Stimulated activated effector memory CD8-positive, alpha-beta T cell treated with anti-CD3 and anti-CD28 coated beads, Interleukin-12 subunit alpha, Interleukin-12 subunit beta, amount 100 ng/mL, for 72 hours (primary cell): ENCODE data around the gene JMJD7.

ENCODE experiments used
- ATAC-seq: fragments of 150-1000 bp; cut with Tn5 transposase; 2 replicates; pipeline ENCODE4 v1.10.0; 2021
- DNase-seq, 2 donors: peaks; one replicate each; pipeline ENCODE4 v3.0.0; 2021 to 2022; ENCODE audit warnings: low spot score in 2 of 2
- H3K27ac Mint-ChIP-seq: one replicate; pipeline ENCODE4 v1.8.0; 2022; ENCODE audit warnings: mild to moderate bottlenecking, mixed read lengths
- H3K36me3 Mint-ChIP-seq: one replicate; pipeline ENCODE4 v1.8.0; 2022; ENCODE audit warnings: mild to moderate bottlenecking, mixed read lengths
- H3K4me1 Mint-ChIP-seq: one replicate; pipeline ENCODE4 v1.8.0; 2022; ENCODE audit warnings: mixed read lengths
- H3K4me3 Mint-ChIP-seq: one replicate; pipeline ENCODE4 v1.8.0; 2022; ENCODE audit warnings: mild to moderate bottlenecking, mixed read lengths
- H3K9me3 Mint-ChIP-seq: one replicate; pipeline ENCODE4 v1.8.0; 2022; ENCODE audit warnings: mixed read lengths

The JMJD7 gene

GRCh38 chr15:41855261-41855961 is 27.5 kb downstream of the JMJD7 start:
- Mint-ChIP-seq H3K27ac (no peak overlapping the region), H3K4me1 (peaks cover 5% of the 10 kb centered on the region), H3K4me3 (no peak overlapping the region), H3K9me3 (no peaks in the 10 kb centered on the region), H3K36me3 (no peaks in the 10 kb centered on the region)
- ATAC-seq: no peak
- no peak for DNase-seq

- no peak for DNase-seq
- Mint-ChIP-seq H3K36me3 (no peaks in the 10 kb centered on the region), H3K9me3 (no peaks in the 10 kb centered on the region), H3K4me1 (peaks cover under 1% of the 10 kb centered on the region), H3K4me3 (no peak overlapping the region), H3K27ac (no peak overlapping the region)
- ATAC-seq: no peak
Measured at GRCh38 chr15:41856262-41856661, 28.4 kb downstream of the JMJD7 start.

GRCh38 chr15:41856716-41857115 is 28.8 kb downstream of the JMJD7 start:
- no peaks in the 10 kb centered on the region for H3K4me1 Mint-ChIP-seq

GRCh38 chr15:41857316-41857715 is 29.4 kb downstream of the JMJD7 start:
- Mint-ChIP-seq H3K27ac (no peak overlapping the region), H3K36me3 (no peaks in the 10 kb centered on the region), H3K9me3 (no peaks in the 10 kb centered on the region), H3K4me1 (no peaks in the 10 kb centered on the region), H3K4me3 (no peak overlapping the region)
- ATAC-seq (no peak), DNase-seq (no peak)

More at GRCh38 chr15:41856716-41857115, 28.8 kb downstream of the JMJD7 start:
- no peak overlapping the region for H3K27ac Mint-ChIP-seq
- no peaks in the 10 kb centered on the region for H3K36me3 Mint-ChIP-seq
- ATAC-seq: no peak
- DNase-seq: no peak
- no peaks in the 10 kb centered on the region for H3K9me3 Mint-ChIP-seq
- no peak overlapping the region for H3K4me3 Mint-ChIP-seq

- Mint-ChIP-seq H3K4me3 (no peak overlapping the region), H3K27ac (no peak overlapping the region), H3K9me3 (no peaks in the 10 kb centered on the region), H3K4me1 (peaks cover 5% of the 10 kb centered on the region), H3K36me3 (no peaks in the 10 kb centered on the region)
- DNase-seq: no peak
- no peak for ATAC-seq
Measured at GRCh38 chr15:41858756-41859155, 30.9 kb downstream of the JMJD7 start.

- Mint-ChIP-seq H3K4me1 (peaks cover 14% of the 10 kb centered on the region), H3K9me3 (no peaks in the 10 kb centered on the region)
Measured at GRCh38 chr15:41860049-41860828, 32.3 kb downstream of the JMJD7 start.

GRCh38 chr15:41861736-41862356 is 34.0 kb downstream of the JMJD7 start:
- ATAC-seq: no peak
- Mint-ChIP-seq H3K27ac (peak overlapping the region; percentile 12), H3K36me3 (no peaks in the 10 kb centered on the region), H3K4me1 (peaks cover 14% of the 10 kb centered on the region), H3K4me3 (no peak overlapping the region), H3K9me3 (no peaks in the 10 kb centered on the region)
- no peak for DNase-seq

More at GRCh38 chr15:41860049-41860828, 32.3 kb downstream of the JMJD7 start:
- H3K36me3 Mint-ChIP-seq: no peaks in the 10 kb centered on the region
- no peak overlapping the region for H3K27ac Mint-ChIP-seq
- DNase-seq: no peak
- no peak for ATAC-seq
- H3K4me3 Mint-ChIP-seq: no peak overlapping the region

GRCh38 chr15:41862515-41863116 is 34.7 kb downstream of the JMJD7 start:
- H3K9me3 Mint-ChIP-seq: no peaks in the 10 kb centered on the region
- DNase-seq (no peak), ATAC-seq (no peak)
- H3K36me3 Mint-ChIP-seq: no peaks in the 10 kb centered on the region
- peaks cover 14% of the 10 kb centered on the region for H3K4me1 Mint-ChIP-seq
- no peak overlapping the region for H3K4me3 Mint-ChIP-seq
- H3K27ac Mint-ChIP-seq: peak overlapping the region; percentile 84

- no peak for DNase-seq
- no peaks in the 10 kb centered on the region for H3K36me3 Mint-ChIP-seq
- H3K4me1 Mint-ChIP-seq: peaks cover 17% of the 10 kb centered on the region
- H3K4me3 Mint-ChIP-seq: no peak overlapping the region
- no peak for ATAC-seq
- no peak overlapping the region for H3K27ac Mint-ChIP-seq
- no peaks in the 10 kb centered on the region for H3K9me3 Mint-ChIP-seq
Measured at GRCh38 chr15:41865490-41866055, 37.7 kb downstream of the JMJD7 start.

GRCh38 chr15:41866263-41866703 is 38.4 kb downstream of the JMJD7 start:
- Mint-ChIP-seq H3K27ac (peak overlapping the region; percentile 8), H3K9me3 (no peaks in the 10 kb centered on the region), H3K4me1 (peaks cover 24% of the 10 kb centered on the region), H3K4me3 (no peak overlapping the region), H3K36me3 (no peaks in the 10 kb centered on the region)
- no peak for ATAC-seq
- DNase-seq: no peak

- Mint-ChIP-seq H3K36me3 (no peaks in the 10 kb centered on the region), H3K4me3 (no peak overlapping the region), H3K27ac (peak overlapping the region; percentile 80), H3K9me3 (no peaks in the 10 kb centered on the region), H3K4me1 (peaks cover 30% of the 10 kb centered on the region)
- DNase-seq: no peak
- ATAC-seq: no peak
Measured at GRCh38 chr15:41866872-41867579, 39.1 kb downstream of the JMJD7 start.

GRCh38 chr15:41868321-41868720 is 40.4 kb downstream of the JMJD7 start:
- Mint-ChIP-seq H3K27ac (no peak overlapping the region), H3K4me1 (peaks cover 37% of the 10 kb centered on the region), H3K4me3 (no peak overlapping the region), H3K9me3 (no peaks in the 10 kb centered on the region), H3K36me3 (no peaks in the 10 kb centered on the region)
- ATAC-seq (no peak), DNase-seq (no peak)

GRCh38 chr15:41869770-41870688 is 42.1 kb downstream of the JMJD7 start:
- Mint-ChIP-seq H3K27ac (peak overlapping the region; percentile 76), H3K9me3 (no peaks in the 10 kb centered on the region), H3K4me3 (no peak overlapping the region), H3K4me1 (peaks cover 36% of the 10 kb centered on the region), H3K36me3 (no peaks in the 10 kb centered on the region)
- DNase-seq (no peak), ATAC-seq (no peak)

GRCh38 chr15:41870689-41871081 is 42.8 kb downstream of the JMJD7 start:
- Mint-ChIP-seq H3K27ac (peak overlapping the region; percentile 76), H3K4me3 (no peak overlapping the region), H3K36me3 (no peaks in the 10 kb centered on the region), H3K9me3 (no peaks in the 10 kb centered on the region), H3K4me1 (peaks cover 42% of the 10 kb centered on the region)
- ATAC-seq (peak; percentile 97), DNase-seq (peak; percentile 29 to 67)
